NCI-H510A treated with DMSO at 0.1 percent for 48 hours (cell line): ENCODE measurements around the gene CUBN.

Experiments
- DNase-seq: peaks from one replicate; lab custom pipeline; 2025; lab: John Stamatoyannopoulos, UW

The CUBN gene

GRCh38 chr10:16820421-16820820, 309.2 kb downstream of the CUBN start:
- DNase-seq: no peak

- no peak for DNase-seq
These were observed 309.6 kb downstream of the CUBN start for GRCh38 chr10:16820018-16820417.

GRCh38 chr10:16819436-16819835, 310.2 kb downstream of the CUBN start:
- DNase-seq: no peak

GRCh38 chr10:16819026-16819425, 310.6 kb downstream of the CUBN start:
- DNase-seq: no peak

- peak; percentile 93 for DNase-seq
These were observed 312.2 kb downstream of the CUBN start, which contains the start of gene RSU1 for GRCh38 chr10:16817125-16818019. Gene RSU1 (minus strand): TSS chr10:16817424. CDS start chr10:16817081, 343 bp downstream.

GRCh38 chr10:16816830-16817124, 312.8 kb downstream of the CUBN start:
- DNase-seq: no peak

- DNase-seq: peak; percentile 1
These were observed 313.4 kb downstream of the CUBN start for GRCh38 chr10:16816171-16816570.

- DNase-seq: no peak
These were observed 315.6 kb downstream of the CUBN start for GRCh38 chr10:16814012-16814411.

GRCh38 chr10:16812676-16813075, 316.9 kb downstream of the CUBN start:
- DNase-seq: no peak

GRCh38 chr10:16811765-16812164, 317.8 kb downstream of the CUBN start:
- no peak for DNase-seq

GRCh38 chr10:16811292-16811691, 318.3 kb downstream of the CUBN start:
- no peak for DNase-seq

- DNase-seq: peak; percentile 3
These were observed 320.4 kb downstream of the CUBN start for GRCh38 chr10:16809074-16809718.

GRCh38 chr10:16804123-16804522, 325.5 kb downstream of the CUBN start:
- DNase-seq: no peak

GRCh38 chr10:16803464-16803863, 326.1 kb downstream of the CUBN start:
- no peak for DNase-seq

- no peak for DNase-seq
These were observed 330.0 kb downstream of the CUBN start for GRCh38 chr10:16799621-16800020.

- DNase-seq: no peak
These were observed 331.0 kb downstream of the CUBN start for GRCh38 chr10:16798571-16798970.

- no peak for DNase-seq
These were observed 334.1 kb downstream of the CUBN start for GRCh38 chr10:16795410-16796073.

GRCh38 chr10:16794005-16794404, 335.6 kb downstream of the CUBN start:
- no peak for DNase-seq

GRCh38 chr10:16792675-16793074, 336.9 kb downstream of the CUBN start:
- no peak for DNase-seq

GRCh38 chr10:16789765-16790164, 339.8 kb downstream of the CUBN start:
- DNase-seq: no peak

- no peak for DNase-seq
These were observed 340.4 kb downstream of the CUBN start for GRCh38 chr10:16789261-16789660.

- no peak for DNase-seq
These were observed 340.8 kb downstream of the CUBN start for GRCh38 chr10:16788778-16789177.

GRCh38 chr10:16788125-16788524, 341.5 kb downstream of the CUBN start:
- no peak for DNase-seq
